ENCODE measurements around the gene SPOCK1.
"Not testable (repeated sequence)": the region's sequence is repeated elsewhere in the genome, so short reads cannot be mapped to it uniquely, and the experiment has no call there.

Gene SPOCK1

GRCh38 chr5:137268646-137269045 is 230.5 kb downstream of the SPOCK1 start:
- Histone ChIP-seq H3K36me3 (ENCODE audit: insufficient read depth, low read length) (no peaks in the 10 kb centered on the region), H3K9me3 (replicated peaks; ENCODE audit: low read length) (no peaks in the 10 kb centered on the region), H3K4me2 (ENCODE audit: low read length) (no peak overlapping the region)

DNA sequence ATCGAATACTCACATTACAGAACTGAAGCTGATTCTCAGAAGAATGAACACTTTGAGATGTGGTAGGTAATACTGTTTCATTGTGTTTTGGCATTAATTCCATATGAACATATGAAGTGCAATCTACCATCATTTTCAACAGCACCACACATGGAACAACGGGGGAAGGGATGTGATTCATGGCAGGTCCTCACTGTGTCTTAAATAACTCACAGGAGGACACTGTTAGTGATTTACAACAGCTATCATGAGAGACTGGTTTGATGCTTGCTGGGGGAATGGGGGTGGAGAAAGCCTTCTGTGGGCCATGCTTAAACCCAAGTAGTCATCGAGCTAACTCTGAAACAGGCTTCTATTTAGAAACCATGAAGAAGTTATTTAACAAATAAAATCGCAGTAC is 232.9 kb downstream of the SPOCK1 start:
- Histone ChIP-seq H3K9ac (ENCODE audit: low read depth, low read length) (no peak overlapping the region), H3K9me3 (replicated peaks; ENCODE audit: low read length) (no peaks in the 10 kb centered on the region), H3K4me3 (ENCODE audit: low read length) (no peak overlapping the region), H3K36me3 (ENCODE audit: insufficient read depth, low read length) (no peaks in the 10 kb centered on the region), H3K4me2 (ENCODE audit: low read length) (no peak overlapping the region), H3K4me1 (ENCODE audit: control insufficient read depth, insufficient read depth, low read length) (peaks cover 20% of the 10 kb centered on the region), H3K27me3 (ENCODE audit: control insufficient read depth, insufficient read depth, low read length) (no peaks in the 10 kb centered on the region)

More at GRCh38 chr5:137268646-137269045, 230.5 kb downstream of the SPOCK1 start:
- no peak overlapping the region for H3K4me3 ChIP-seq (ENCODE audit: low read length)
- H3K9ac ChIP-seq (ENCODE audit: low read depth, low read length), result no peak overlapping the region
- H3K27me3 ChIP-seq (ENCODE audit: control insufficient read depth, insufficient read depth, low read length), result no peaks in the 10 kb centered on the region
- peaks cover 27% of the 10 kb centered on the region for H3K4me1 ChIP-seq (ENCODE audit: control insufficient read depth, insufficient read depth, low read length)

DNA sequence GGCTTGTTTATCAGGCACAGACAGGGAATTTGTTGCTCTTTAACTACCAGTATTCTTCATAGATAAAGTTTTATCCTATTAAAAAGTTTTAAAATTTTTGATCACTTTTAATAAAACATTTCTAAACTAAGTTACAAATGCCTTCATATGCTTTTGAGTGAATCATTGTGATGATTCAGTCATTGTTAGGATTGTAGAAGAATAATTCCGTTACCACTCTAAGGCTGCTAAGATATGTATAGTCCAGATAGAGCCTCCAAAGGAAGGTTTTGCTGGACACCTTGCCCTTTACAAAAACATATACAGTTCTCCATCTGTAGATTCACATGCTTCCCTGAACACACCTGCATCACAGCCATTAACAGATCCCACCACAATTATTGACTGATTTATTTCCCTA is 233.7 kb downstream of the SPOCK1 start:
- Histone ChIP-seq H3K4me2 (ENCODE audit: low read length) (no peak overlapping the region), H3K27me3 (ENCODE audit: control insufficient read depth, insufficient read depth, low read length) (no peaks in the 10 kb centered on the region), H3K9me3 (replicated peaks; ENCODE audit: low read length) (no peaks in the 10 kb centered on the region), H3K4me3 (ENCODE audit: low read length) (no peak overlapping the region), H3K9ac (ENCODE audit: low read depth, low read length) (no peak overlapping the region), H3K4me1 (ENCODE audit: control insufficient read depth, insufficient read depth, low read length) (peaks cover 20% of the 10 kb centered on the region), H3K36me3 (ENCODE audit: insufficient read depth, low read length) (no peaks in the 10 kb centered on the region)

DNA sequence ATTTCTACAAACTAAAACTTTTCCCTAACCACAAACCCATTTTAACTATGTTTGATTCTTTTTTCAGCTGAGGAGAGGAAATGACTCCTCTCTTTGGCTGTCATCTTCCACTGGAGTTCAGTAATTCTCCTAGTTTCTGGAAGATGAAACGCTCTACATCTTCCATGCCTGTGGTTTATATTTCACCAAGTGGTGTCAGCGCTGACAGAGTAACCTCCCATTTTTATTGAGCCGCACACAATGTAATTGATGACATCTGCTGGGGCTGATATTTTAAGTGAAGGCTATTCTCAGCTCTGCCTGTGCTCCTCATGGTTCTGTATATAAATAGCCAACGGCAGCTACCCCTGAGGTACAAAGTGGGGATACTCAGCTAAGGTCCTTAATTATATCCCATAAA is 234.6 kb downstream of the SPOCK1 start:
- H3K9me3 ChIP-seq (replicated peaks; ENCODE audit: low read length), result no peaks in the 10 kb centered on the region
- H3K4me2 ChIP-seq (ENCODE audit: low read length), result no peak overlapping the region
- H3K9ac ChIP-seq (ENCODE audit: low read depth, low read length), result no peak overlapping the region
- H3K36me3 ChIP-seq (ENCODE audit: insufficient read depth, low read length), result no peaks in the 10 kb centered on the region
- no peak overlapping the region for H3K4me3 ChIP-seq (ENCODE audit: low read length)
- peaks cover 20% of the 10 kb centered on the region for H3K4me1 ChIP-seq (ENCODE audit: control insufficient read depth, insufficient read depth, low read length)
- H3K27me3 ChIP-seq (ENCODE audit: control insufficient read depth, insufficient read depth, low read length), result no peaks in the 10 kb centered on the region

- Histone ChIP-seq H3K9me3 (replicated peaks; ENCODE audit: low read length) (no peaks in the 10 kb centered on the region), H3K4me3 (ENCODE audit: low read length) (no peak overlapping the region), H3K9ac (ENCODE audit: low read depth, low read length) (no peak overlapping the region), H3K36me3 (ENCODE audit: insufficient read depth, low read length) (no peaks in the 10 kb centered on the region), H3K27me3 (ENCODE audit: control insufficient read depth, insufficient read depth, low read length) (no peaks in the 10 kb centered on the region), H3K4me2 (ENCODE audit: low read length) (no peak overlapping the region), H3K4me1 (ENCODE audit: control insufficient read depth, insufficient read depth, low read length) (peaks cover 20% of the 10 kb centered on the region)
Measured at GRCh38 chr5:137264041-137264440, 235.1 kb downstream of the SPOCK1 start.

DNA sequence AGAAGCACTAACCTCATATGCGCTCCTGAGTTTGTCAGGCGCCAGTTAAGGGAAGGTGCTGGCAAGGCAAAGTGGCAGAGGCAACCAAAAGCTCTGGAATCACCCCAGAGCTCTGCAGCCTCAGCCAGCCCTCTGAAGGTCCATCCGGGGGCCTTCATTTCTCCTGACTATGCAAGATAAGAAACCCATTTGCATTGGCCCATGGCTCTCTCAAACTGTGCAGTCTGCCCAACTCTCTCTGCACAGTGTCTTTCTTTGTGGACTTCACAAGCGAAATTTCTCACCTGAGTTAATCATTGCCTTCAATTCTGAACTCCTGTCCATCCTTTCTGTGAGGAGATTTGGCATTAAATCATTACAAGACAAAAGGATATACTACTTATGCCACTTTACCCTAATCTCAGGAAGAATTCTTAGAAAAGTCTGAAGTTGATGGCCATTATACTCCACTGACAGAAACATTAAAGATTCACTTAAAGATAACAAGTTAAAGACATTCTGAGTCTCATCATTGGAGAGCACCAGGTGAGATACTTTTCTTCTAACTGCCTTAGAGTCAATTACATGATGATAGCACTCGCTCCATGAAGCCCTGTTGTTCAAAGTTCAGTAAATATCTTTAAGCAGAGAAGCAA is 235.6 kb downstream of the SPOCK1 start:
- Histone ChIP-seq H3K36me3 (ENCODE audit: insufficient read depth, low read length) (no peaks in the 10 kb centered on the region), H3K9ac (ENCODE audit: low read depth, low read length) (no peak overlapping the region), H3K9me3 (replicated peaks; ENCODE audit: low read length) (no peaks in the 10 kb centered on the region), H3K4me2 (ENCODE audit: low read length) (no peak overlapping the region), H3K27me3 (ENCODE audit: control insufficient read depth, insufficient read depth, low read length) (no peaks in the 10 kb centered on the region), H3K4me3 (ENCODE audit: low read length) (no peak overlapping the region), H3K4me1 (ENCODE audit: control insufficient read depth, insufficient read depth, low read length) (peaks cover 20% of the 10 kb centered on the region)

- H3K27me3 ChIP-seq (ENCODE audit: control insufficient read depth, insufficient read depth, low read length), result no peaks in the 10 kb centered on the region
- no peaks in the 10 kb centered on the region for H3K9me3 ChIP-seq (replicated peaks; ENCODE audit: low read length)
- no peak overlapping the region for H3K4me2 ChIP-seq (ENCODE audit: low read length)
- H3K4me3 ChIP-seq (ENCODE audit: low read length), result no peak overlapping the region
- no peak overlapping the region for H3K9ac ChIP-seq (ENCODE audit: low read depth, low read length)
- H3K4me1 ChIP-seq (ENCODE audit: control insufficient read depth, insufficient read depth, low read length), result peaks cover 20% of the 10 kb centered on the region
- no peaks in the 10 kb centered on the region for H3K36me3 ChIP-seq (ENCODE audit: insufficient read depth, low read length)
Measured at GRCh38 chr5:137262818-137263217, 236.3 kb downstream of the SPOCK1 start.

DNA sequence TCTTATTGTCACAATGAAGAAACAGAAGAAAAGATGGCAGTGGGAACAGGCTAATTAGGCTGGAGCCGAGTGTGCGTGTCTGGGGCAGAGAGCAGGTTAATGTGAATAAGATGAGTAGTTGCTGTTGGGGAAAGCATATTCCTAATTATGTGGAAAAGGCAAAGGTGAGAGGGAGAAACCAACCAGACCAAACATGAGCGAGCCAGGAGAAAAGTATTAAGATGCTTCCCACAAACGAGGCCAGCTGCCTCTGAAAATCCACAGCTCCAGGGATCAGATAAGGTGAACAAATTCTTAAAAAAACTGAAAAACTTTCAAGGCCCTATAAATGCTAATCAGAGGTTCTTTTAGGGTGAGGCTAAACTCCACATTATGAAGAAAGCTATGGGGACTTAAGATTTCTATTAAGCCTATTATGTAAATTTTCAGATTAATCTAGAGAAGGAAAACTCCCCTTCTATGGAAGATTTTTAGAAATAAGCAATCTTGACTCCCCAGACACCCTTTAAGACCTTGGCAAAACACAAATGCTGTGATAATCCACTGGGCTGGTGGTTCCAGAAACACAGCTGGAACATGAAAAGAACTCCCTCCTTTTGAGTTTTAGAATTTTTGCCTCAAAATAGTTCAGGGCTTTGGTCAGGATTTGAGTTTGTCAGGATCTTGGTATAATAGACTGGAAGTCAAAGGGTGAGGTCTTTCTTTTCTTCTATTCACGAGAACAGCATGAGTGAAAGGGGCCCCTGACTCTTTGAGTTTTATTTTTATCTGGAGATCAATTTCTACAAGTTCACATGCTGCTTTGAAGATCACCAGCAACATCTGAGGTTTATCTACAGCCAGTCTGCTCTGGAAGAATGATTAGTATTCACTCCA is 238.1 kb downstream of the SPOCK1 start:
- no peaks in the 10 kb centered on the region for H3K9me3 ChIP-seq (replicated peaks; ENCODE audit: low read length)
- H3K4me3 ChIP-seq (ENCODE audit: low read length), result no peak overlapping the region
- H3K27me3 ChIP-seq (ENCODE audit: control insufficient read depth, insufficient read depth, low read length), result no peaks in the 10 kb centered on the region
- H3K36me3 ChIP-seq (ENCODE audit: insufficient read depth, low read length), result no peaks in the 10 kb centered on the region
- H3K9ac ChIP-seq (ENCODE audit: low read depth, low read length), result no peak overlapping the region
- H3K4me2 ChIP-seq (ENCODE audit: low read length), result no peak overlapping the region
- H3K4me1 ChIP-seq (ENCODE audit: control insufficient read depth, insufficient read depth, low read length), result peaks cover 20% of the 10 kb centered on the region

DNA sequence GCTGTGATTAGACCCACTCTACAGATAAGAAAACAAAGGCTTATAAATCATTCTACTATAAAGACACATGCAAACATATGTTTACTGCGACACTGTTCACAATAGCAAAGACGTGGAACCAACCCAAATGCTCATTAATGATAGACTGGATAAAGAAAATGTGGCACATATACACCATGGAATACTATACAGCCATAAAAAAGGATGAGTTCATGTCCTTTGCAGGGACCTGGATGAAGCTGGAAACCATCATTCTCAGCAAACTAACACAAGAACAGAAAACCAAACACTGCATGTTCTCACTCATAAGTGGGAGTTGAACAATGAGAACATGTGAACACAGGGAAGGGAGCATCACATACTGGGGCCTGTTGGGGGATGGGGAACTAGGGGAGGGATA is 240.0 kb downstream of the SPOCK1 start:
- not testable (repeated sequence) for H3K27me3 ChIP-seq (ENCODE audit: control insufficient read depth, insufficient read depth, low read length); H3K4me3 ChIP-seq (ENCODE audit: low read length); H3K4me1 ChIP-seq (ENCODE audit: control insufficient read depth, insufficient read depth, low read length); H3K4me2 ChIP-seq (ENCODE audit: low read length); H3K36me3 ChIP-seq (ENCODE audit: insufficient read depth, low read length); H3K9me3 ChIP-seq (replicated peaks; ENCODE audit: low read length); H3K9ac ChIP-seq (ENCODE audit: low read depth, low read length)

DNA sequence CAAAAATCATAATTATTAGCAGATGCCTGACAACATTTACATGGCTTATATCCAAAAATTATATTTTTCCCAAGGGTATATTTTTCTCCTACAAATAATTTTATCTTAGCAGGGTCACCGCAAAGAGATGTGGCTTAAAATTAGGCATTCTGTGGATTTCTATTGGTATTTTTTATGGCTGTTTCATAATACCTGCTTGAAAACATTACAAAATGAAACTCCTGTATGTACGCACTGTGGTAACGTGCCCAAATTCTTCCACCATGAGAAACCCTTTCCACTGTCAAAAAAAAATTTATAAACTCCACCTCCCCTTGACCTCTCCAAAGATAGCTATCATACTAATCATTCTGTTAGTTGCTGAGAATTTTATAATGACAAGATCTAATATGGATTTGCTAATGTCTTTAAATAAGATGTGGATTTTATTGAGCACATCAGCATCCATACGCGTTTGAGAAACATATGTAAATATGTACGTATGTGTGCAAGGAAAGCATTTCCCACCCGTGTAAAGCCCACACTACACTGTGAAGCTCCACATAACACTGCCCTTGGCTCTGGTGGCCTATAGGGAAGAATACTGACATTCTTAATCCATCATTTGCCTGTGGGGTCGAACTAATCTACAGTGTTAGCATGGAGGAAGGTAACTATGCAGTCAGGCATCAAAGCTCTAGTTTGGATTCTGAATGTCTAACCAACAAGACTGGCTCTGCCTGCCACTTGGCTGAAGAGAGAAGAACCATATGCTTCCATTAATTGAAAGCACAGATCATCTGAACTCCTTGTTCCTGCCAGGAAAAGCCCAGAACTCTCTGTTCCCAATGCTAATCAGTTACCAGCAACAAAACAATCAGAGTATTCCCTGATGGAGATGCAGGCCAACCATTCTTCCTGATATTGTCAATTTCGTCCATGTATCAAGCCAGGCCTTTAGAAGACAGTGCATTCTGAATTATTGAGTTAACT is 244.7 kb downstream of the SPOCK1 start:
- Histone ChIP-seq H3K27me3 (ENCODE audit: control insufficient read depth, insufficient read depth, low read length) (no peaks in the 10 kb centered on the region), H3K4me2 (ENCODE audit: low read length) (no peak overlapping the region), H3K4me1 (ENCODE audit: control insufficient read depth, insufficient read depth, low read length) (peaks cover 5% of the 10 kb centered on the region), H3K9me3 (replicated peaks; ENCODE audit: low read length) (no peaks in the 10 kb centered on the region), H3K36me3 (ENCODE audit: insufficient read depth, low read length) (no peaks in the 10 kb centered on the region), H3K4me3 (ENCODE audit: low read length) (no peak overlapping the region), H3K9ac (ENCODE audit: low read depth, low read length) (no peak overlapping the region)

- no peak overlapping the region for H3K9ac ChIP-seq (ENCODE audit: low read depth, low read length)
- no peak overlapping the region for H3K4me2 ChIP-seq (ENCODE audit: low read length)
- H3K4me1 ChIP-seq (ENCODE audit: control insufficient read depth, insufficient read depth, low read length), result peaks cover 5% of the 10 kb centered on the region
- H3K36me3 ChIP-seq (ENCODE audit: insufficient read depth, low read length), result no peaks in the 10 kb centered on the region
- no peaks in the 10 kb centered on the region for H3K9me3 ChIP-seq (replicated peaks; ENCODE audit: low read length)
- no peaks in the 10 kb centered on the region for H3K27me3 ChIP-seq (ENCODE audit: control insufficient read depth, insufficient read depth, low read length)
- no peak overlapping the region for H3K4me3 ChIP-seq (ENCODE audit: low read length)
Measured at GRCh38 chr5:137252512-137252911, 246.6 kb downstream of the SPOCK1 start.
